ENCODE results near the gene PCBD2.

Gene PCBD2

GRCh38 chr5:134963098-134963497 is 58.2 kb downstream of the PCBD2 start:
- Histone ChIP-seq H3K4me2 (no peak overlapping the region), H3K27me3 (no peaks in the 10 kb centered on the region), H3K9me3 (replicated peaks in 1 of 11) (no peaks in the 10 kb centered on the region), H4K20me1 (no peaks in the 10 kb centered on the region; a peak in 1 of 22 replicates), H3K36me3 (peaks cover 30 to 79% (median 43%) of the 10 kb centered on the region in 11 experiments), H3K4me1 (peaks cover 0 to 24% (median 19%) of the 10 kb centered on the region in 10 experiments; a peak in 14 of 20 replicates), H3K27ac (no peak overlapping the region), H3K9ac (no peak overlapping the region), H3K4me3 (no peak overlapping the region)
- no peak for TF ChIP-seq Cebpa-rat (IDR thresholded peaks at IDR 0.05)

- no peak overlapping the region for H3K27ac ChIP-seq
- no peak for TF ChIP-seq Cebpa-rat (IDR thresholded peaks at IDR 0.05)
These were observed 59.7 kb downstream of the PCBD2 start for GRCh38 chr5:134964359-134965270.

GRCh38 chr5:134965271-134965825 is 60.4 kb downstream of the PCBD2 start:
- Histone ChIP-seq H4K20me1 (no peaks in the 10 kb centered on the region; a peak in 1 of 22 replicates), H3K4me3 (no peak overlapping the region), H3K36me3 (peaks cover 23 to 71% (median 38%) of the 10 kb centered on the region in 11 experiments), H3K9ac (no peak overlapping the region), H3K4me1 (peaks cover 0 to 24% (median 19%) of the 10 kb centered on the region in 10 experiments; a peak in 14 of 20 replicates), H3K4me2 (peak overlapping the region in 6 of 11 experiments; percentile 34 to 64 (median 46); a peak in 8 of 22 replicates), H3K27ac (no peak overlapping the region), H3K9me3 (replicated peaks in 1 of 11) (no peaks in the 10 kb centered on the region), H3K27me3 (no peaks in the 10 kb centered on the region)
- TF ChIP-seq Cebpa-rat (IDR thresholded peaks at IDR 0.05): no peak

More at GRCh38 chr5:134964359-134965270, 59.7 kb downstream of the PCBD2 start:
- Histone ChIP-seq H3K9me3 (replicated peaks in 1 of 11) (no peaks in the 10 kb centered on the region), H3K4me2 (peak overlapping the region in 7 of 11 experiments; percentile 34 to 64 (median 43); a peak in 13 of 22 replicates), H3K36me3 (peaks cover 30 to 71% (median 40%) of the 10 kb centered on the region in 11 experiments), H3K9ac (no peak overlapping the region), H3K27me3 (no peaks in the 10 kb centered on the region), H4K20me1 (no peaks in the 10 kb centered on the region; a peak in 1 of 22 replicates), H3K4me1 (peaks cover 0 to 24% (median 19%) of the 10 kb centered on the region in 10 experiments; a peak in 14 of 20 replicates), H3K4me3 (no peak overlapping the region)

DNA sequence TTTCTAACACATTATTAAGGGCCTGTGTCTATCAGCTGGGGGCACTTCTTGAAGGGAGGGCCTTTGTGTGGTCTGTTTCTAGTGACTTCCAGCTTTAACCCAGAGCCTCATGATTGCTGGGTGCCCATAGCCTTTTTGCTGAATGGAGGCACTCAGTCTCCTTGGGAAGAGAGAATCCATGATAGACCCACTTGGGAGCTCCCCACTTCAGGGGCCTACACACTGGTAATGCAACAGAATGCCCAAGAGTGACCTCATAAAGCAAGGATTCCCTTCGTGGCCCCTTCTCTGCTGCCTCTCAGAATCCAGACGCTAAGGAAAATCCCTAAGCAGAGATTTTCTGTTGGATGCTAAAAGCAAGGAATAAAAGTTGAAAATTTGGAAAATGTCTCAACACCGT is 62.7 kb downstream of the PCBD2 start, which contains the start of gene CATSPER3:
CATSPER3 (plus strand) TSS at position 301 of the 400 bp plus-strand sequence; CDS start at position 386, 85 bp downstream.
- Histone ChIP-seq H3K4me2 (no peak within 1 kb of the TSS), H3K4me3 (no peak within 1 kb of the TSS), H3K36me3 (peaks cover 4 to 49% (median 23%) of the 10 kb centered on the region in 11 experiments; a peak in 15 of 22 replicates), H3K4me1 (peaks cover 0 to 24% (median 19%) of the 10 kb centered on the region in 10 experiments; a peak in 14 of 20 replicates), H3K9me3 (replicated peaks in 1 of 11) (no peaks in the 10 kb centered on the region), H3K9ac (no peak within 1 kb of the TSS), H4K20me1 (no peaks in the 10 kb centered on the region; a peak in 1 of 22 replicates), H3K27ac (no peak within 1 kb of the TSS), H3K27me3 (no peaks in the 10 kb centered on the region)
- TF ChIP-seq Cebpa-rat (IDR thresholded peaks at IDR 0.05): no peak

DNA sequence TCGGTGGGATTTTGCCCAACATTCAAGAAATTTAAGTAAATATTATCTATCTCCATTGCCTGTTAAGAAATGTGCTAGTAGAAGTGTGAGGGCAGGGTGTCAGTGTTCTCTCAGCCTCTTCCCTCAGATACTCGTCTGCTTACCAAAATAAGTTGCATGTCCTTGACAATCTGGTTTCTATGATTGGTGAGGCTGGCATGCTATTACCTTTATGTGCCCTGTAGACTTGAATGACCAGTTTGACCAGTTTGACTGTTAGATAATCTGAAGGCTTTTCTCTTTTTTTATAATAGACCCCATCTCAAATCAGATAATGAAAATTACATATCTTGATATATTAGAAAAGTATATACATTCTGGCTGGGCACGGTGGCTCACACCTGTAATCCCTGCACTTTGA is 63.1 kb downstream of the PCBD2 start:
- Histone ChIP-seq H4K20me1 (no peaks in the 10 kb centered on the region; a peak in 1 of 22 replicates), H3K9ac (no peak overlapping the region), H3K36me3 (peaks cover 1 to 45% (median 20%) of the 10 kb centered on the region in 11 experiments; a peak in 15 of 22 replicates), H3K27me3 (no peaks in the 10 kb centered on the region), H3K4me1 (peaks cover 0 to 24% (median 19%) of the 10 kb centered on the region in 10 experiments; a peak in 14 of 20 replicates), H3K27ac (no peak overlapping the region), H3K9me3 (replicated peaks in 1 of 11) (no peaks in the 10 kb centered on the region), H3K4me3 (no peak overlapping the region), H3K4me2 (no peak overlapping the region)
- no peak for TF ChIP-seq Cebpa-rat (IDR thresholded peaks at IDR 0.05)

GRCh38 chr5:134969166-134969565 is 64.2 kb downstream of the PCBD2 start:
- no peak overlapping the region for H3K9ac ChIP-seq
- H3K4me2 ChIP-seq: no peak overlapping the region

GRCh38 chr5:134975078-134975715 is 70.3 kb downstream of the PCBD2 start:
- no peak overlapping the region for H3K4me2 ChIP-seq
- peaks cover 0 to 6% (median 0%) of the 10 kb centered on the region in 10 experiments; a peak in 1 of 20 replicates for H3K4me1 ChIP-seq
- H3K4me3 ChIP-seq: no peak overlapping the region
- H3K27ac ChIP-seq: no peak overlapping the region
- no peak overlapping the region for H3K9ac ChIP-seq
- no peak for TF ChIP-seq Cebpa-rat (IDR thresholded peaks at IDR 0.05)
- no peaks in the 10 kb centered on the region for H3K27me3 ChIP-seq
- no peaks in the 10 kb centered on the region for H4K20me1 ChIP-seq
- peaks cover 13 to 34% (median 19%) of the 10 kb centered on the region in 11 experiments; a peak in 16 of 22 replicates for H3K36me3 ChIP-seq
- peaks cover 32 to 42% (median 37%) of the 10 kb centered on the region in 11 experiments for H3K9me3 ChIP-seq (replicated peaks in 1 of 11)

More at GRCh38 chr5:134969166-134969565, 64.2 kb downstream of the PCBD2 start:
- no peak for TF ChIP-seq Cebpa-rat (IDR thresholded peaks at IDR 0.05)
- H3K9me3 ChIP-seq (replicated peaks in 1 of 11): no peaks in the 10 kb centered on the region
- H3K4me1 ChIP-seq: peaks cover 0 to 18% (median 14%) of the 10 kb centered on the region in 10 experiments; a peak in 14 of 20 replicates
- H3K27ac ChIP-seq: no peak overlapping the region
- H3K36me3 ChIP-seq: peaks cover 0 to 34% (median 20%) of the 10 kb centered on the region in 11 experiments; a peak in 13 of 22 replicates
- no peaks in the 10 kb centered on the region; a peak in 1 of 22 replicates for H4K20me1 ChIP-seq
- H3K4me3 ChIP-seq: no peak overlapping the region
- no peaks in the 10 kb centered on the region for H3K27me3 ChIP-seq

GRCh38 chr5:134975843-134976242 is 70.9 kb downstream of the PCBD2 start:
- H3K4me1 ChIP-seq: peaks cover 0 to 6% (median 0%) of the 10 kb centered on the region in 10 experiments; a peak in 1 of 20 replicates
- no peak overlapping the region for H3K4me2 ChIP-seq
- H3K9ac ChIP-seq: no peak overlapping the region
- H3K4me3 ChIP-seq: no peak overlapping the region
- no peak overlapping the region for H3K27ac ChIP-seq
- peaks cover 35 to 49% (median 43%) of the 10 kb centered on the region in 11 experiments for H3K9me3 ChIP-seq (replicated peaks in 1 of 11)
- no peaks in the 10 kb centered on the region for H4K20me1 ChIP-seq
- no peaks in the 10 kb centered on the region for H3K27me3 ChIP-seq
- H3K36me3 ChIP-seq: peaks cover 12 to 28% (median 17%) of the 10 kb centered on the region in 11 experiments; a peak in 16 of 22 replicates
- no peak for TF ChIP-seq Cebpa-rat (IDR thresholded peaks at IDR 0.05)
